Measurements from ENCODE around the gene CFB. TPM values are rescaled to one million over a fixed set of nuclear protein-coding genes. Genes with fewer than 3 reads are reported as not detected.

Gene CFB
- total RNA-seq, 1 donor = 12.1 TPM

DNA sequence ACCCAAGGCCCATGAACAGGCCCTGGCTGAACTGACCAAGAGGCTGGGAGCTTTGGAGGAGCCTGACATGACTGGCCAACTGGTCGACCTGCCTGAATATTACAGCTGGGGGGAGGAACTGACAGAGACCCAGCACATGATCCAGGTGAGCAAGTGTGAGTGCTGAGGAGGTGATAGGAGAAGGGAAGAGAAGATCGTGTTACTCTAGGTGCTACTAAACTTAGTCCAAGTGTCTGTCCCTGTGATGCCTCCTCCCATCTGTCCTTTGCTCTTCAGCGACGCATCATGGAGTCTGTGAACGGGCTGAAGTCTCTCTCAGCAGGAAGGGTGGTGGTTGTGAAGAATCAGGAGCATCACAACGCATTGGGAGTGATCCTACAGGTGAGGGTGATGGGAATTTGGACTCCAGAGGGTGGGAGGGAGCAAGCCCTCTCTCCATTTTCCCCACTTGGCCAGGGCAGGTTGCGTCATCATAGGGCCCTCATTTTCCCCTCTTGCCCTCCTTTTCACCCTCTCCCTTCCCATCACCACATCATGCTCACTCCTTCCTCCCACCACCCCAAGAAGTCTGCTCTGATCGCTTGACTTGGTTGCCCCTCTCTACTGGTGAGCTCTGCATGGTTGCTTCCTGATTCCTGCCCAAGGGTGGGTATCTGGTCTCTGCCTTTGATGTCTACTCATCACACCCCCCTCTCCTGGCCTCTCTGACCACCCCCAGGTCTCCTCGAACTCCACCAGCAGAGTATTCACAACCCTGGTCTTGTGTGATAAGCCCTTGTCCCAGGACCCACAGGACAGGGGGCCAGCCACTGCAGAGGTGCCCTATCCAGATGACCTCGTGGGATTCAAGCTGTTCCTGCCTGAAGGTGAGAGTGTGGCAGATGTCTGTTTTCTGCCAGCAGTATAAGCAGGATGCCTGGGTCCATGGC is 21.4 kb downstream of the CFB start:
- TF ChIP-seq, protein P1, sequence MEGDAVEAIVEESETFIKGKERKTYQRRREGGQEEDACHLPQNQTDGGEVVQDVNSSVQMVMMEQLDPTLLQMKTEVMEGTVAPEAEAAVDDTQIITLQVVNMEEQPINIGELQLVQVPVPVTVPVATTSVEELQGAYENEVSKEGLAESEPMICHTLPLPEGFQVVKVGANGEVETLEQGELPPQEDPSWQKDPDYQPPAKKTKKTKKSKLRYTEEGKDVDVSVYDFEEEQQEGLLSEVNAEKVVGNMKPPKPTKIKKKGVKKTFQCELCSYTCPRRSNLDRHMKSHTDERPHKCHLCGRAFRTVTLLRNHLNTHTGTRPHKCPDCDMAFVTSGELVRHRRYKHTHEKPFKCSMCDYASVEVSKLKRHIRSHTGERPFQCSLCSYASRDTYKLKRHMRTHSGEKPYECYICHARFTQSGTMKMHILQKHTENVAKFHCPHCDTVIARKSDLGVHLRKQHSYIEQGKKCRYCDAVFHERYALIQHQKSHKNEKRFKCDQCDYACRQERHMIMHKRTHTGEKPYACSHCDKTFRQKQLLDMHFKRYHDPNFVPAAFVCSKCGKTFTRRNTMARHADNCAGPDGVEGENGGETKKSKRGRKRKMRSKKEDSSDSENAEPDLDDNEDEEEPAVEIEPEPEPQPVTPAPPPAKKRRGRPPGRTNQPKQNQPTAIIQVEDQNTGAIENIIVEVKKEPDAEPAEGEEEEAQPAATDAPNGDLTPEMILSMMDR (IDR thresholded peaks at IDR 0.05; ENCODE audit: insufficient read depth, low read depth, low read length) = no peak
- no peak for DNase-seq (ENCODE audit: low read depth)
- no peak overlapping the region for H3K4me3 ChIP-seq (ENCODE audit: low read depth, low read length)

DNA sequence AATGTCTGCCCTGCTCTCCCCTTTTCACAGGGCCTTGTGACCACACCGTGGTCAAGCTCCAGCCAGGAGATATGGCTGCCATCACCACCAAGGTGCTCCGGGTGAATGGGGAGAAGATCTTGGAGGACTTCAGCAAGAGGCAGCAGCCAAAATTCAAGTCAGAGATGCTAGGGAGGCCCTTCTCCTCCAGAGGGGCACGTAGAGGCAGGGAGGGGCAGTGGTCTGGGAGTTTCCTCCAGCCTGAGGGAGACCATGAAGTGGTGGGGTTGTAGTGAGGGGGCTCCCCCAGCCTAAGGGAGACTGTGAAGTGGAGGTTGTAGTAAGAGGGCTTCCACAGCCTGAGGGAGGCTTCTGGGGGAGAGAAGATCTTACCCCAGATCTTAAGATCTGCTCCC is 22.0 kb downstream of the CFB start:
- H3K4me3 ChIP-seq (ENCODE audit: low read depth, low read length) = no peak overlapping the region
- TF ChIP-seq, protein P1 (IDR thresholded peaks at IDR 0.05; ENCODE audit: insufficient read depth, low read depth, low read length) = no peak
- no peak for DNase-seq (ENCODE audit: low read depth)

DNA sequence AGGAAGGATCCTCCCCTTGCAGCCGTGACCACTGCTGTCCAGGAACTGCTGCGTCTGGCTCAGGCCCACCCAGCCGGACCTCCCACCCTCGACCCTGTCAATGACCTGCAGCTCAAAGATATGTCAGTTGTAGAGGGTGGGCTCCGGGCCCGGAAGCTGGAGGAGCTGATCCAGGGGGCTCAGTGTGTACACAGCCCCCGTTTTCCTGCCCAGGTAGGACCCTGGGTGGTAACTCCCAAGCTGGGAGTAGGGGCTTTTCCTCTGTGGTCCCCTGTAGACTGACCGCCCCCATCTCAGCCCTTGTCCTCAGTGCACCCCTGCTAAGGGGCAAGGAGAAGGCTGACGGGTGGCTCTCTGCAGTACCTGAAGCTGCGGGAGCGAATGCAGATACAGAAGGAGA is 22.4 kb downstream of the CFB start:
- H3K4me3 ChIP-seq (ENCODE audit: low read depth, low read length) = no peak overlapping the region
- TF ChIP-seq, protein P1 (IDR thresholded peaks at IDR 0.05; ENCODE audit: insufficient read depth, low read depth, low read length) = no peak
- no peak for DNase-seq (ENCODE audit: low read depth)

DNA sequence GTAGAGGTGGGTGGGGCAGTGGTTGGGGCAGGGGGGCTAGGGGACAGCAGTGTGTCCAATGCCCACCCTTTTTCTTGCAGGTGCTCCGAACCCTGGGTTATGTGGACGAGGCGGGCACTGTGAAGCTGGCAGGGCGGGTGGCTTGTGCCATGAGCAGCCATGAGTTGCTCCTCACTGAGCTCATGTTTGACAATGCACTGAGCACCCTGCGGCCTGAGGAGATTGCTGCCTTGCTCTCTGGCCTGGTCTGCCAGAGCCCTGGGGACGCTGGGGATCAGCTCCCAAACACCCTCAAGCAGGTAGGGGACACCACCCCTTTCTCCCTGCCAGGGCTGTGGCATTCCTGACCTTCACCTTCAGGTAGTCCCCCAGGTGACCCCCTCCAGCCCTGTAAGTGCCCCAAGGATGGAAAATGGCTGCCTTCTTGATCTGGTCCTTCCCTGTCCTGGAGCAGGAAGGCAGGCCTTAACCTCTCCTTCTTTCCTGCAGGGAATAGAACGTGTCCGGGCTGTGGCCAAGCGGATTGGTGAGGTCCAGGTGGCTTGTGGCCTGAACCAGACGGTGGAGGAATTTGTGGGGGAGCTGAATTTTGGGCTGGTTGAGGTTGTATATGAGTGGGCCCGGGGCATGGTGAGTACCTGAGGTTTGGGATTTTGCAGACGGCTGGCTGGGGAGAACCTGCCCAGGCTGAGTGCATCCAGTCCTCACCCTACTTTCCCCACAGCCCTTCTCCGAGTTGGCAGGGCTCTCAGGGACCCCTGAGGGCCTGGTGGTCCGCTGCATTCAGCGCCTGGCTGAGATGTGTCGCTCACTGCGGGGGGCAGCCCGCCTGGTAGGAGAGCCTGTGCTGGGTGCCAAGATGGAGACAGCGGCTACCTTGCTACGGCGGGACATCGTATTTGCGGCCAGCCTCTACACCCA is 23.2 kb downstream of the CFB start:
- H3K4me3 ChIP-seq (ENCODE audit: low read depth, low read length) = no peak overlapping the region
- DNase-seq (ENCODE audit: low read depth) = no peak
- TF ChIP-seq, protein P1 (IDR thresholded peaks at IDR 0.05; ENCODE audit: insufficient read depth, low read depth, low read length) = no peak

DNA sequence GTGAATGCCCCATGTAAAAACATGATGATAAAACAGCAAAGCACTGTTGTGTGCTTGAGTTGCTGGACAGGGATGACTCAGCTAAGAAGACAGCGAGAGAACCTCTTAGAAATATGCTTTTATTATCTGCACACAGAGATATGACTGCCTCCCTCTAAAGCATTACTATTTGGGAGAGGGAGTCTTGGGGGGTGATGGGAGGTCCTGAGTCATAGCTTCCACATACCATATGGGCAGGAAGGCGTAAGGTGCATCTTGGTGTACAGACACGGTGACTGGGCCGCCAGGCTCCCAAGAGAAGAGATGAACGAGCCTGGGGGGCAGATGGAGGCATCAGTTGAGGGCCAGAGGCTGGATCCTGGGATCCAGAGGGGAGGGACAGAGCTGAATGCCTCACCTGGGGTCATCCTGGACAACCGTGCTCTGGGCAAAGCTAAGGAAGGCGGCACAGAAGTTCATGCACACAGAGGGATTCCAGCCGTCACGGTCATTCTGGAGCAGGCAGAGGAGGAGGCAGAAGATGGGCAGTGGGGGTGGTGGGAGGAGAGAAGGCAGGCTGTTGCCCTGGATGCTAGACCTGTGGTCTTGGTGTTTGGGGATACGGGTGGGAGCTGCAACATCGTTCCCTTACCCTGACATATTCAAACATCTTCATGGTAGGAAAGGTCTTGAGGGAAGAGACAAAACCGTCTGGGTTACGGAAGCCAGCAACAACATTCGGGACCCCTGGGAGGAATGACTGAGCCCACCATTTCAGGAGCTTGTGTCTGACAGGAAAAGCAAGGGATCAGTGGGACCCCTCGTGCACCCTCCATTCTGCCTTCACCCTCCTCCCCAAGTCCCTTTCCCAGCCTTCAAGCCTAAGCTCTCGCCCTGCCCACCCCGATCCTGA is 24.1 kb downstream of the CFB start:
- TF ChIP-seq, protein P1 (IDR thresholded peaks at IDR 0.05; ENCODE audit: insufficient read depth, low read depth, low read length) = no peak
- H3K4me3 ChIP-seq (ENCODE audit: low read depth, low read length) = peak overlapping the region; percentile 61
- DNase-seq (ENCODE audit: low read depth) = peak; percentile 18
